Loucy (cell line): ENCODE measurements around the gene BTBD9.

ENCODE experiments used
- H2AFZ ChIP-seq: fragments of 200-600 bp; sonication (generic); 2 replicates; pipeline ENCODE4 v1.6.0; 2016; ENCODE audit warnings: antibody characterized with exemption, mild to moderate bottlenecking, low read length, moderate library complexity
- H3F3A ChIP-seq: fragments of 200-600 bp; 2 replicates; pipeline ENCODE4 v1.6.0; 2016; ENCODE audit warnings: antibody characterized with exemption, low read depth, mild to moderate bottlenecking
- H3K27me3 ChIP-seq: fragments of 200-600 bp; sonication (generic); 2 replicates; pipeline ENCODE4 v1.6.1; 2014; ENCODE audit warnings: low read length, mild to moderate bottlenecking; ENCODE audit not compliant: insufficient read depth, poor library complexity, severe bottlenecking
- H3K36me3 ChIP-seq: fragments of 200-600 bp; sonication (generic); 2 replicates; pipeline ENCODE4 v1.6.1; 2016; ENCODE audit warnings: low read length; ENCODE audit not compliant: insufficient read depth
- H3K4me1 ChIP-seq: fragments of 200-600 bp; sonication (generic); 2 replicates; pipeline ENCODE4 v1.5.1; 2014; ENCODE audit warnings: low read length, mild to moderate bottlenecking; ENCODE audit not compliant: insufficient read depth, poor library complexity, severe bottlenecking
- H3K4me2 ChIP-seq: fragments of 200-600 bp; sonication (generic); 2 replicates; pipeline ENCODE4 v1.6.0; 2014; ENCODE audit warnings: antibody characterized with exemption, low read length, low read depth, mild to moderate bottlenecking; ENCODE audit not compliant: poor library complexity, severe bottlenecking
- H3K4me3 ChIP-seq: fragments of 200-600 bp; sonication (generic); 2 replicates; pipeline ENCODE4 v1.5.1; 2014; ENCODE audit warnings: low read length, mild to moderate bottlenecking, mixed read lengths; ENCODE audit not compliant: poor library complexity, severe bottlenecking
- H3K79me2 ChIP-seq: fragments of 200-600 bp; sonication (generic); 2 replicates; pipeline ENCODE4 v1.6.1; 2014; ENCODE audit warnings: low read length; ENCODE audit not compliant: insufficient read depth
- H3K9ac ChIP-seq: fragments of 200-600 bp; sonication (generic); 2 replicates; pipeline ENCODE4 v1.6.0; 2014; ENCODE audit warnings: mild to moderate bottlenecking, low read depth, low read length, moderate library complexity; ENCODE audit not compliant: poor library complexity, severe bottlenecking
- H3K9me2 ChIP-seq: fragments of 200-600 bp; sonication (generic); replicated peaks from 2 replicates; pipeline ENCODE4 v1.6.1; 2016; ENCODE audit warnings: low read depth, low read length, mixed read lengths
- H3K9me3 ChIP-seq: fragments of 200-600 bp; sonication (generic); 2 replicates; pipeline ENCODE4 v1.6.1; 2014; ENCODE audit warnings: mild to moderate bottlenecking, antibody characterized with exemption, low read length, low read depth; ENCODE audit not compliant: insufficient read depth
- H4K20me1 ChIP-seq: fragments of 200-600 bp; sonication (generic); 2 replicates; pipeline ENCODE4 v1.6.0; 2014; ENCODE audit warnings: antibody characterized with exemption, low read length, mild to moderate bottlenecking; ENCODE audit not compliant: insufficient read depth, poor library complexity, severe bottlenecking
- EZH2phosphoT487 ChIP-seq: fragments of 200-600 bp; IDR thresholded peaks from 2 replicates; pipeline ENCODE4 v1.6.1; 2018; ENCODE audit warnings: antibody characterized with exemption, mild to moderate bottlenecking, moderate library complexity, borderline replicate concordance
- TF ChIP-seq, protein P1 (sequence below): fragments of 200-600 bp; sonication (generic); conservative IDR thresholded peaks from 2 replicates; pipeline ENCODE4 v1.5.1; 2014; ENCODE audit warnings: mild to moderate bottlenecking, antibody characterized with exemption, low read length

BTBD9 gene

DNA sequence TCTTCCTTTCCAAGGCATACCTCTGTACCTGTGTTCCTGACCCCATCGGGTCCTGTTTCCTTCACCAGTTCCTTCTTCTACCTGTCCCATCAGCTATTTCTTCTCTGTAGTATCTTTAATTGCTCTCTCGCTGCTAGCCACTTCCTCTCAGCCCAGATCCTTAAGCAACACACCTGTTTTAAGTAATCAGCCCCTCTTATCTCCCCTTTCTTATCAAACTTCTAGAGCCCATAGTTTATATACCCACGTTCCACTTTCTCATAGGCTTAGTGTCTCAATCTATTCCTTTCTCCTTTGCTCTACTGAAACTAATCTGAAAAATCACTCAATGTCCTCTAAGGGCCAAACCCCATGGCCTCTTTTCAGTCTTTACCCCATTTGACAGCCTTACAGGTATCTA, 239.6 kb downstream of the BTBD9 start:
- no peaks in the 10 kb centered on the region for H3K4me1 ChIP-seq
- no peaks in the 10 kb centered on the region for H4K20me1 ChIP-seq
- H3K9me3 ChIP-seq: no peaks in the 10 kb centered on the region
- H3K4me3 ChIP-seq: no peak overlapping the region
- no peaks in the 10 kb centered on the region for H3F3A ChIP-seq
- no peak overlapping the region for H3K4me2 ChIP-seq
- H3K36me3 ChIP-seq: no peaks in the 10 kb centered on the region
- TF ChIP-seq, protein P1, sequence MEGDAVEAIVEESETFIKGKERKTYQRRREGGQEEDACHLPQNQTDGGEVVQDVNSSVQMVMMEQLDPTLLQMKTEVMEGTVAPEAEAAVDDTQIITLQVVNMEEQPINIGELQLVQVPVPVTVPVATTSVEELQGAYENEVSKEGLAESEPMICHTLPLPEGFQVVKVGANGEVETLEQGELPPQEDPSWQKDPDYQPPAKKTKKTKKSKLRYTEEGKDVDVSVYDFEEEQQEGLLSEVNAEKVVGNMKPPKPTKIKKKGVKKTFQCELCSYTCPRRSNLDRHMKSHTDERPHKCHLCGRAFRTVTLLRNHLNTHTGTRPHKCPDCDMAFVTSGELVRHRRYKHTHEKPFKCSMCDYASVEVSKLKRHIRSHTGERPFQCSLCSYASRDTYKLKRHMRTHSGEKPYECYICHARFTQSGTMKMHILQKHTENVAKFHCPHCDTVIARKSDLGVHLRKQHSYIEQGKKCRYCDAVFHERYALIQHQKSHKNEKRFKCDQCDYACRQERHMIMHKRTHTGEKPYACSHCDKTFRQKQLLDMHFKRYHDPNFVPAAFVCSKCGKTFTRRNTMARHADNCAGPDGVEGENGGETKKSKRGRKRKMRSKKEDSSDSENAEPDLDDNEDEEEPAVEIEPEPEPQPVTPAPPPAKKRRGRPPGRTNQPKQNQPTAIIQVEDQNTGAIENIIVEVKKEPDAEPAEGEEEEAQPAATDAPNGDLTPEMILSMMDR: no peak
- TF ChIP-seq EZH2phosphoT487: no peak
- no peaks in the 10 kb centered on the region for H3K27me3 ChIP-seq
- no peak overlapping the region for H2AFZ ChIP-seq
- no peaks in the 10 kb centered on the region for H3K9me2 ChIP-seq
- no peak overlapping the region for H3K9ac ChIP-seq
- H3K79me2 ChIP-seq: no peaks in the 10 kb centered on the region

DNA sequence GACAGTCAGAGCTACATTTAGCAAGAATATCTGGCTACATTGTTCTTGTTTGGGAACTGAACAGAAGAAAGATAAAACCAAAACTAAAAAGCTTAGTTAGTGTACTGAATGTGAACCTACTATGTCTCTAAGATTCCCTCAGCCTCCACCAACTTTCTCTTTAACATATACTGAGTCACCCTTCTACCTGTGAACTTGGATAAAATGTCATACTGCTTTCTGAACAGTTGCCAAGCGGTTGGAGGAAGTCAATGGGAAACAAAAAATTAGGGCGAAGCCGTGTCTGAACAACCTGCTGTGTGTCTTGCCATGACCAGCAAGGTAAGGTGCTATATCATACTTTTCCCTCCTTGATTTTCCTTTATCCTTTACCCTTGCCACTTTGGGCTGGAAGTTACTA, 243.5 kb downstream of the BTBD9 start:
- Histone ChIP-seq H3K4me3 (no peak overlapping the region), H2AFZ (no peak overlapping the region), H3K9ac (no peak overlapping the region), H3K4me2 (no peak overlapping the region), H3K79me2 (no peaks in the 10 kb centered on the region), H3F3A (no peaks in the 10 kb centered on the region), H3K9me2 (no peaks in the 10 kb centered on the region), H3K27me3 (no peaks in the 10 kb centered on the region), H3K36me3 (no peaks in the 10 kb centered on the region), H4K20me1 (no peaks in the 10 kb centered on the region), H3K4me1 (peaks cover 14% of the 10 kb centered on the region), H3K9me3 (no peaks in the 10 kb centered on the region)
- TF ChIP-seq, protein P1: no peak
- TF ChIP-seq EZH2phosphoT487: no peak

DNA sequence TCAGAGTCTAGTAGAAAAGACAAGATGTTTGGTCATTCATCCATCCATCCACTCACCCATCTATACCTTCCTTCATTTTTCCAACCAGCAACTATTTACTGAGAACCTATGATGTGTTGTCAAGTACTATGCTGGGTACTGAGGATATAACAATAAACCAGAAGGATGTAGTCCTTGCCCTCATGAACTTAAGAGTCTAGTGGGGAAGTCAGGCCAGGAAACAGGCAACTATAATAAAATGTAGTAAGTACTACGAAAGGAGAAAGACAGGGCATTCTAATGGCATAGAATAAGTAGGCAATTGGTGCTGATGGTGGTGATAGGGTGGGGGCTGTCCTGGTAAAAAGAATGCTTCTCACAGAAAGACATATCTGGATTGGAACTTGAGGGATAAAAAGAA, 245.7 kb downstream of the BTBD9 start:
- Histone ChIP-seq H2AFZ (no peak overlapping the region), H3K9me2 (no peaks in the 10 kb centered on the region), H3K4me2 (peak overlapping the region; percentile 12), H3K27me3 (no peaks in the 10 kb centered on the region), H3K36me3 (no peaks in the 10 kb centered on the region), H3K9ac (no peak overlapping the region), H4K20me1 (no peaks in the 10 kb centered on the region), H3K9me3 (no peaks in the 10 kb centered on the region), H3K79me2 (no peaks in the 10 kb centered on the region), H3K4me3 (no peak overlapping the region), H3F3A (no peaks in the 10 kb centered on the region; the same call in 1 of the 2 replicates), H3K4me1 (peaks cover 19% of the 10 kb centered on the region)
- TF ChIP-seq, protein P1: no peak
- TF ChIP-seq EZH2phosphoT487: no peak
